SU-DHL-6 (cell line): ENCODE measurements around the gene ANKS1B.

Source experiments
- H2AFZ ChIP-seq: fragments of 200-600 bp; sonication (generic); 2 replicates; pipeline ENCODE4 v1.6.1; 2014; ENCODE audit warnings: low read depth, mild to moderate bottlenecking, moderate library complexity, mixed read lengths, antibody characterized with exemption, low read length; ENCODE audit not compliant: severe bottlenecking
- H3F3A ChIP-seq: fragments of 200-600 bp; shearing (Covaris generic); 2 replicates; pipeline ENCODE4 v1.6.0; 2016; ENCODE audit warnings: antibody characterized with exemption, mild to moderate bottlenecking; ENCODE audit not compliant: insufficient read depth
- H3K27ac ChIP-seq: fragments of 200-600 bp; sonication (generic); 2 replicates; pipeline ENCODE4 v1.5.1; 2016; ENCODE audit warnings: low read depth, mild to moderate bottlenecking, low read length, moderate library complexity, mixed read lengths
- H3K27me3 ChIP-seq: fragments of 200-600 bp; sonication (generic), shearing (Covaris generic); 2 replicates; pipeline ENCODE4 v1.6.0; 2014; ENCODE audit warnings: mild to moderate bottlenecking, low read length
- H3K36me3 ChIP-seq: fragments of 200-600 bp; sonication (generic); 2 replicates; pipeline ENCODE4 v1.6.1; 2014; ENCODE audit warnings: mild to moderate bottlenecking, low read length, mixed read lengths
- H3K4me2 ChIP-seq: fragments of 300-600, 200-600 bp; shearing (Covaris generic), sonication (generic); 2 replicates; pipeline ENCODE4 v1.6.0; 2014; ENCODE audit warnings: low read length, low read depth, mild to moderate bottlenecking; ENCODE audit not compliant: poor library complexity, severe bottlenecking
- H3K4me3 ChIP-seq: fragments of 200-600 bp; sonication (generic); 2 replicates; pipeline ENCODE4 v1.5.1; 2014; ENCODE audit warnings: antibody characterized with exemption, low read length, mild to moderate bottlenecking, mixed read lengths; ENCODE audit not compliant: insufficient read depth, poor library complexity, severe bottlenecking
- H3K79me2 ChIP-seq: fragments of 200-600 bp; sonication (generic); 2 replicates; pipeline ENCODE4 v1.6.1; 2014; ENCODE audit warnings: mild to moderate bottlenecking, low read length, moderate library complexity; ENCODE audit not compliant: insufficient read depth
- H3K9ac ChIP-seq: fragments of 200-600 bp; sonication (generic); 2 replicates; pipeline ENCODE4 v1.7.0; 2014; ENCODE audit warnings: mild to moderate bottlenecking, low read length
- H3K9me2 ChIP-seq: fragments of 200-600 bp; sonication (generic); replicated peaks from 2 replicates; pipeline ENCODE4 v1.6.1; 2014; ENCODE audit warnings: low read length; ENCODE audit not compliant: insufficient read depth
- H3K9me3 ChIP-seq: fragments of 200-600 bp; sonication (generic); 2 replicates; pipeline ENCODE4 v1.6.1; 2014; ENCODE audit warnings: low read length, mixed read lengths; ENCODE audit not compliant: insufficient read depth
- H4K20me1 ChIP-seq: fragments of 200-600 bp; sonication (generic); 2 replicates; pipeline ENCODE4 v1.6.1; 2014; ENCODE audit warnings: low read depth, mild to moderate bottlenecking, antibody characterized with exemption, low read length, moderate library complexity, mixed read lengths
- EZH2phosphoT487 ChIP-seq: fragments of 200-600 bp; sonication (generic), shearing (Covaris generic); conservative IDR thresholded peaks from 2 replicates; pipeline ENCODE4 v1.6.1; 2018; ENCODE audit warnings: mild to moderate bottlenecking, antibody characterized with exemption, low read length, moderate library complexity, mixed read lengths
- TF ChIP-seq, protein P1 (sequence below): fragments of 200-600 bp; sonication (generic); IDR thresholded peaks from one replicate; pipeline ENCODE4 v1.5.1; 2017; ENCODE audit warnings: antibody characterized with exemption, mild to moderate bottlenecking, low read length, moderate library complexity; ENCODE audit not compliant: insufficient read depth, poor library complexity, severe bottlenecking

The ANKS1B gene

DNA sequence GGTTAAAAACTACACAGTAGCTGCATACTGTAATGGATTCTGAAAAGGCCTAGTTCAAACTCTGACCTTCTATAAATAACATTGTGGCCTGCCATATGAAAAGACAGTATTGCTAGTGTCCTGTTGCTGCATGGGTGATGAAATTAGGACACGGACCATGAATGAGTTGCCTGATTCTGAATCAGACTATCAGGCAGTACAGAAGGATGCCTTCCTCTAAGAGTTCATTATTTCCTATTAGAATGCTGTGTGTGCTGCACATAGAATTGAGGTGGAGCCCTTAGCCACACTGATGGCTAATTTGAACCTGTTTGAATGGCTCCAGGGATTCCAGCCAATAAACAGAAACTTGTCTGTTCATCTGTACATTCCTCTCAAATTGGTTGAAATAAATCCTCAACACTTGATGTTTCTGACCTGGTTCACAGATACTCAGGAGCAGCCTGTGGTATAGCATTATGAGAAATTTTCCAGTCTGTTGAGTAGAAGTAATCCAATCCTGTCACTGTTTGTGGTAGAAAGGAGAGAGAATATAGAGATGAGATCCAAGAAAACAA is 856.4 kb downstream of the ANKS1B start:
- no peaks in the 10 kb centered on the region for H3K9me2 ChIP-seq
- no peak overlapping the region for H3K27ac ChIP-seq
- H3K79me2 ChIP-seq: no peaks in the 10 kb centered on the region
- H3K27me3 ChIP-seq: no peaks in the 10 kb centered on the region
- TF ChIP-seq, protein P1, sequence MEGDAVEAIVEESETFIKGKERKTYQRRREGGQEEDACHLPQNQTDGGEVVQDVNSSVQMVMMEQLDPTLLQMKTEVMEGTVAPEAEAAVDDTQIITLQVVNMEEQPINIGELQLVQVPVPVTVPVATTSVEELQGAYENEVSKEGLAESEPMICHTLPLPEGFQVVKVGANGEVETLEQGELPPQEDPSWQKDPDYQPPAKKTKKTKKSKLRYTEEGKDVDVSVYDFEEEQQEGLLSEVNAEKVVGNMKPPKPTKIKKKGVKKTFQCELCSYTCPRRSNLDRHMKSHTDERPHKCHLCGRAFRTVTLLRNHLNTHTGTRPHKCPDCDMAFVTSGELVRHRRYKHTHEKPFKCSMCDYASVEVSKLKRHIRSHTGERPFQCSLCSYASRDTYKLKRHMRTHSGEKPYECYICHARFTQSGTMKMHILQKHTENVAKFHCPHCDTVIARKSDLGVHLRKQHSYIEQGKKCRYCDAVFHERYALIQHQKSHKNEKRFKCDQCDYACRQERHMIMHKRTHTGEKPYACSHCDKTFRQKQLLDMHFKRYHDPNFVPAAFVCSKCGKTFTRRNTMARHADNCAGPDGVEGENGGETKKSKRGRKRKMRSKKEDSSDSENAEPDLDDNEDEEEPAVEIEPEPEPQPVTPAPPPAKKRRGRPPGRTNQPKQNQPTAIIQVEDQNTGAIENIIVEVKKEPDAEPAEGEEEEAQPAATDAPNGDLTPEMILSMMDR: no peak
- no peak for TF ChIP-seq EZH2phosphoT487
- H3F3A ChIP-seq: no peaks in the 10 kb centered on the region
- H3K4me2 ChIP-seq: no peak overlapping the region
- H3K9me3 ChIP-seq: no peaks in the 10 kb centered on the region
- H3K4me3 ChIP-seq: no peak overlapping the region
- H2AFZ ChIP-seq: no peak overlapping the region
- no peak overlapping the region for H3K9ac ChIP-seq
- H3K36me3 ChIP-seq: no peaks in the 10 kb centered on the region
- no peaks in the 10 kb centered on the region for H4K20me1 ChIP-seq

GRCh38 chr12:99122959-99123358 is 861.8 kb downstream of the ANKS1B start:
- Histone ChIP-seq H4K20me1 (no peaks in the 10 kb centered on the region), H3K9me3 (no peaks in the 10 kb centered on the region), H3K4me2 (no peak overlapping the region), H3K4me3 (no peak overlapping the region), H3K36me3 (no peaks in the 10 kb centered on the region), H3K79me2 (no peaks in the 10 kb centered on the region), H2AFZ (no peak overlapping the region), H3K27ac (no peak overlapping the region), H3K9ac (no peak overlapping the region), H3K27me3 (no peaks in the 10 kb centered on the region), H3F3A (no peaks in the 10 kb centered on the region), H3K9me2 (no peaks in the 10 kb centered on the region)
- TF ChIP-seq EZH2phosphoT487: no peak
- TF ChIP-seq, protein P1: no peak

- no peak overlapping the region for H3K4me3 ChIP-seq
- no peaks in the 10 kb centered on the region for H3K9me3 ChIP-seq
- H3F3A ChIP-seq: no peaks in the 10 kb centered on the region
- no peaks in the 10 kb centered on the region for H3K27me3 ChIP-seq
- no peak for TF ChIP-seq EZH2phosphoT487
- TF ChIP-seq, protein P1: no peak
- H3K27ac ChIP-seq: no peak overlapping the region
- no peak overlapping the region for H3K4me2 ChIP-seq
- H3K79me2 ChIP-seq: no peaks in the 10 kb centered on the region
- H3K9ac ChIP-seq: no peak overlapping the region
- H3K36me3 ChIP-seq: no peaks in the 10 kb centered on the region
- no peaks in the 10 kb centered on the region for H4K20me1 ChIP-seq
- no peak overlapping the region for H2AFZ ChIP-seq
- H3K9me2 ChIP-seq: no peaks in the 10 kb centered on the region
Observed at GRCh38 chr12:99122496-99122895, 862.2 kb downstream of the ANKS1B start.

DNA sequence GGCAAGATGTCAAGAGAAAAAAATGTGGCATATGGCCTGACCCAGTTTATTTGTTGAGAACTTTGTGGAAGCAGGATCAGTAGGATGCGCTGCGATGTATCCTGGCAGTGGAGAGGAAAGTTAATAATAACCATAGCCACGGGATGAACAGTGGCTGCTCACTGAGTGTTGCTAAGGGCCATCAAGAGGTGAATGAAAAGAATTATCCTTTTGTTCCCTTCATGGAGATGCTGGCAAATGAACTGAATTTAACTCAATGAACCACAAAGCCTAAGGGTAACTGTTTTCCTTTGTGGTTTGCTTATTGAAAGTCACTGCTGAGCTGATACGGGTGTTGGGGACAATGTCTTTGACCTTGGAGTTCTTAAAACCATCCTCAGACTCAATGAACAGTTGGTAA is 863.2 kb downstream of the ANKS1B start:
- Histone ChIP-seq H3F3A (no peaks in the 10 kb centered on the region), H3K79me2 (no peaks in the 10 kb centered on the region), H3K4me3 (no peak overlapping the region), H2AFZ (no peak overlapping the region), H3K27ac (no peak overlapping the region), H3K4me2 (no peak overlapping the region), H3K36me3 (no peaks in the 10 kb centered on the region), H3K9ac (no peak overlapping the region), H3K27me3 (no peaks in the 10 kb centered on the region), H3K9me2 (no peaks in the 10 kb centered on the region), H3K9me3 (no peaks in the 10 kb centered on the region), H4K20me1 (no peaks in the 10 kb centered on the region)
- TF ChIP-seq, protein P1: no peak
- TF ChIP-seq EZH2phosphoT487: no peak
